ENCODE data around the gene FAM78A. TPM values are rescaled to one million over a fixed set of nuclear protein-coding genes. Genes with fewer than 3 reads are reported as not detected.
A peak's percentile ranks its signal among the peaks of the same experiment; 100 is the strongest.

FAM78A gene
- total RNA-seq, 1 experiment from 2014 or later, result 0.07 TPM

DNA sequence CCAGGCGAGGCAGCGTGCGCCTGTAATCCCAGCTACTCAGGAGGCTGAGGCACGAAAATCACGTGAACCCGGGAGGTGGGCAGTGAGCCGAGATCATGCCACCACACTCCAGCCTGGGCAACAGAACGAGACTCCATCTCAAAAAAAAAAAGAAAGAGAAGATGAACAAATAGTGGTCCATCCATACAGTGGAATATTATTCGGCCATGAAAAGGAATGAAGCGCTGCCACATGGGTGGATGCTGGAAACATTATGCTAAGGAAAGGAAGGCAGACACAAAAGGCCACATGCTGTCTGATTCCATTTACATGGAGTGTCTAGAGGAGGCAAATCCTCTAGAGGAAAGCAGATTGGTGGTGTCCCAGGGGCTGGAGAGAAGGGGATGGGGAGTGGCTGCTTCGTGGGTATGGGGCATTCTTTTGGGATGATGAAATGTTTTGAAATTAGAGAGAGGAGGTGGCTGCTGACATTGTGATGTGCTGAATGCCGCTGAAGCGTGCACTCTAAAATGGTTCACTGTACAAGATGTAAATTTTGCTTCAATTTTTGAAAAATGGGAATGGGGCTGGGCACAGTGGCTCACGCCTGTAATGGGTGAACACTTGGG lies 30.2 kb upstream of the FAM78A start:
- CTCF ChIA-PET, result no interaction called here

DNA sequence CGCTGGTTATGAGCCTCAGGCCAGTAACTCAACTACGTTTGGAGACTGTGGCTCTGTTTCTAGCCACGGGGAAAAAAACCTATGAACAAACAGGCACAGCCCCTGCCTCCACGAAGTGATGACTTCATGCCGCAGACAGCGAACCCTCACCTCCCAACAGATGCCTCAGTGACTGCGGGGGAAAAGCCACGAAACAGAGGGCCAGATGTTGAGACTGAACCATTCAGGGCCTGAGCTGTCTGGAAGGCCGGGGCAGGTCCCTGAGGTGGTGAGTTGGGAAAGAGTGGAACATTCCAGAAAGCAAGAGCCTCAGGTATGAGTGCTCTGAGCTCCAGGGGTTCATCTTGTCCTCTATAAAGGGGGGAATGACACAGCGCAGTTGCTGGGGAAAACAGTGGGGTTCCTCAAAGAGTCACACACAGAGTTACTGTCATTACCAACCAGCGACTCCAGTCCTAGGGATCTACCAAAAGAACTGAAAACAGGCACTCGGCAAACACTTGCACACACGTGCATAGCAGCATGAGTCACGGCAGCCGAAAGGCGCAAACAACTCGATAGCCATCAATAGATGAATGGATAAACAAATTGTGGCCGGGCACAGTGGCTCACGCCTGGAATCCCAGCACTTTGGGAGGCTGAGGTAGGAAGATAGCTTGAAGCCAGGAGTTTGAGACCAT lies 28.5 kb upstream of the FAM78A start:
- Histone ChIP-seq H3K79me2 (ENCODE audit: low read length) (no peaks in the 10 kb centered on the region), H3K27me3 (ENCODE audit: low read length) (no peaks in the 10 kb centered on the region), H4K20me1 (ENCODE audit: low read length) (no peaks in the 10 kb centered on the region), H3F3A (ENCODE audit: low read length, unreplicated experiment) (no peaks in the 10 kb centered on the region), H3K4me3 (ENCODE audit: low read length) (no peak overlapping the region), H3K9me3 (ENCODE audit: low read length) (no peaks in the 10 kb centered on the region), H3K9me2 (replicated peaks; ENCODE audit: low read length) (no peaks in the 10 kb centered on the region), H3K9ac (ENCODE audit: low read length) (no peak overlapping the region), H3K27ac (ENCODE audit: low read length) (no peak overlapping the region), H3K4me1 (ENCODE audit: insufficient read depth, low read length) (no peaks in the 10 kb centered on the region), H2AFZ (ENCODE audit: low read length) (no peak overlapping the region), H3K36me3 (ENCODE audit: low read depth, low read length) (no peaks in the 10 kb centered on the region), H3K4me2 (ENCODE audit: low read length) (no peak overlapping the region)
- ATAC-seq (no peak), DNase-seq (peak; percentile 32)
- no TSS peak for BruUV-seq (replicated peaks)
- CTCF ChIA-PET, result no interaction called here
- POLR2A ChIA-PET (ENCODE audit: unreplicated experiment), result interaction anchor here (0.6 kb wide), 1 partner anchor 19 kb away, joined by 3 read pairs; no protein-coding TSS in a partner anchor
- intact Hi-C loops (cut with micrococcal nuclease), result no loop called here
- TF ChIP-seq EZH2phosphoT487 (IDR thresholded peaks at IDR 0.05; ENCODE audit: borderline replicate concordance, low read length) (no peak), CTCF (conservative IDR thresholded peaks at IDR 0.05; ENCODE audit: low read depth, low read length) (no peak)

More for the DNA sequence above, 30.2 kb upstream of the FAM78A start:
- Histone ChIP-seq H3K4me3 (ENCODE audit: low read length) (no peak overlapping the region), H3K4me1 (ENCODE audit: insufficient read depth, low read length) (no peaks in the 10 kb centered on the region), H3K9me3 (ENCODE audit: low read length) (no peaks in the 10 kb centered on the region), H3K9ac (ENCODE audit: low read length) (no peak overlapping the region), H3K9me2 (replicated peaks; ENCODE audit: low read length) (no peaks in the 10 kb centered on the region), H3F3A (ENCODE audit: low read length, unreplicated experiment) (no peaks in the 10 kb centered on the region), H3K79me2 (ENCODE audit: low read length) (no peaks in the 10 kb centered on the region), H3K27ac (ENCODE audit: low read length) (no peak overlapping the region), H3K36me3 (ENCODE audit: low read depth, low read length) (no peaks in the 10 kb centered on the region), H3K4me2 (ENCODE audit: low read length) (no peak overlapping the region), H4K20me1 (ENCODE audit: low read length) (no peaks in the 10 kb centered on the region), H3K27me3 (ENCODE audit: low read length) (no peaks in the 10 kb centered on the region), H2AFZ (ENCODE audit: low read length) (no peak overlapping the region)
- POLR2A ChIA-PET (ENCODE audit: unreplicated experiment), result no interaction called here
- no TSS peak for BruUV-seq (replicated peaks)
- intact Hi-C loops (cut with micrococcal nuclease), result no loop called here
- ATAC-seq (no peak), DNase-seq (no peak)
- no peak for TF ChIP-seq EZH2phosphoT487 (IDR thresholded peaks at IDR 0.05; ENCODE audit: borderline replicate concordance, low read length)
- TF ChIP-seq EZH2 (IDR thresholded peaks at IDR 0.05; ENCODE audit: low read length, unreplicated experiment), result no peak
- no peak for TF ChIP-seq CTCF (conservative IDR thresholded peaks at IDR 0.05; ENCODE audit: low read depth, low read length)
